Measurements from ENCODE around the gene MEA1.
"Not testable (repeated sequence)": the region's sequence is repeated elsewhere in the genome, so short reads cannot be mapped to it uniquely, and the experiment has no call there.

Gene MEA1

GRCh38 chr6:43013843-43014433 lies at the start of gene MEA1, which contains the start of gene KLHDC3:
TSS of gene MEA1 (minus strand) at chr6:43013946. CDS start at chr6:43013813, 133 bp downstream.
TSS of gene KLHDC3 (plus strand) at chr6:43014249. CDS start at chr6:43017193, 2,944 bp downstream.
- DNase-seq, result peak; percentile 98

GRCh38 chr6:43062818-43063217 lies 49.1 kb upstream of the MEA1 start:
- DNase-seq, result no peak

GRCh38 chr6:43061861-43062260 lies 48.1 kb upstream of the MEA1 start:
- DNase-seq, result no peak

- no peak for DNase-seq
These were observed 47.2 kb upstream of the MEA1 start for GRCh38 chr6:43060755-43061633.

- no peak for DNase-seq
These were observed 46.4 kb upstream of the MEA1 start for GRCh38 chr6:43060034-43060754.

GRCh38 chr6:43059168-43060033 lies 45.7 kb upstream of the MEA1 start, which contains the start of the genes KLC4 and MRPL2:
TSS of gene KLC4 (plus strand) at chr6:43059631. CDS start at chr6:43061336, 1,705 bp downstream.
TSS of gene MRPL2 (minus strand) at chr6:43059434. CDS start at chr6:43059381, 53 bp downstream.
- peak; percentile 86 for DNase-seq

GRCh38 chr6:43058531-43058930 lies 44.8 kb upstream of the MEA1 start:
- DNase-seq, result no peak

- DNase-seq, result no peak
These were observed 42.2 kb upstream of the MEA1 start for GRCh38 chr6:43055966-43056365.

- no peak for DNase-seq
These were observed 40.6 kb upstream of the MEA1 start for GRCh38 chr6:43054206-43054943.

GRCh38 chr6:43053545-43054205 lies 39.9 kb upstream of the MEA1 start, which contains the start of gene CUL7:
TSS of gene CUL7 (minus strand) at chr6:43053851. CDS start at chr6:43052788, 1,063 bp downstream.
- DNase-seq, result peak; percentile 76

- DNase-seq, result no peak
These were observed 39.2 kb upstream of the MEA1 start for GRCh38 chr6:43052842-43053544.

GRCh38 chr6:43052225-43052841 lies 38.6 kb upstream of the MEA1 start:
- no peak for DNase-seq

GRCh38 chr6:43050981-43051380 lies 37.2 kb upstream of the MEA1 start:
- no peak for DNase-seq

- DNase-seq, result no peak
These were observed 34.3 kb upstream of the MEA1 start for GRCh38 chr6:43047998-43048397.

GRCh38 chr6:43045371-43045930 lies 31.7 kb upstream of the MEA1 start:
- DNase-seq, result no peak

- no peak for DNase-seq
These were observed 29.6 kb upstream of the MEA1 start for GRCh38 chr6:43043310-43043709.

GRCh38 chr6:43041475-43041874 lies 27.7 kb upstream of the MEA1 start:
- not testable (repeated sequence) for DNase-seq

- no peak for DNase-seq
These were observed 27.0 kb upstream of the MEA1 start for GRCh38 chr6:43040542-43041257.

GRCh38 chr6:43038727-43039126 lies 25.0 kb upstream of the MEA1 start:
- DNase-seq, result no peak

All from NCI-H524 treated with DMSO at 0.1 percent for 48 hours (cell line).